NCI-H2107 treated with DMSO at 0.1 percent for 48 hours (cell line): Measurements from ENCODE around the gene CDCA4.

ENCODE experiments used
- DNase-seq: peaks from one replicate; lab custom pipeline; 2025; ENCODE audit not compliant: unreplicated experiment; lab: John Stamatoyannopoulos, UW

The CDCA4 gene

GRCh38 chr14:105014631-105015030 is 6.3 kb downstream of the CDCA4 start:
- no peak for DNase-seq

GRCh38 chr14:105014032-105014431 is 6.9 kb downstream of the CDCA4 start:
- DNase-seq: no peak

GRCh38 chr14:105013150-105013785 is 7.6 kb downstream of the CDCA4 start:
- no peak for DNase-seq

- DNase-seq: no peak
These were observed 8.5 kb downstream of the CDCA4 start for GRCh38 chr14:105012171-105012985.

- DNase-seq: no peak
These were observed 9.4 kb downstream of the CDCA4 start for GRCh38 chr14:105011312-105011990.

GRCh38 chr14:105010891-105011291 is 10.0 kb downstream of the CDCA4 start:
- no peak for DNase-seq

- DNase-seq: no peak
These were observed 10.8 kb downstream of the CDCA4 start for GRCh38 chr14:105010106-105010505.

- DNase-seq: no peak
These were observed 13.2 kb downstream of the CDCA4 start for GRCh38 chr14:105007593-105008264.

- DNase-seq: no peak
These were observed 13.9 kb downstream of the CDCA4 start for GRCh38 chr14:105006831-105007592.

- DNase-seq: no peak
These were observed 14.7 kb downstream of the CDCA4 start for GRCh38 chr14:105005929-105006830.

- no peak for DNase-seq
These were observed 15.5 kb downstream of the CDCA4 start for GRCh38 chr14:105005329-105005928.

GRCh38 chr14:104999361-104999760 is 21.5 kb downstream of the CDCA4 start:
- no peak for DNase-seq

GRCh38 chr14:104998801-104999200 is 22.1 kb downstream of the CDCA4 start:
- no peak for DNase-seq

- DNase-seq: no peak
These were observed 24.4 kb downstream of the CDCA4 start for GRCh38 chr14:104996483-104996882.

- DNase-seq: no peak
These were observed 24.9 kb downstream of the CDCA4 start for GRCh38 chr14:104996032-104996431.

GRCh38 chr14:104994978-104995377 is 25.9 kb downstream of the CDCA4 start:
- DNase-seq: no peak

- DNase-seq: no peak
These were observed 26.9 kb downstream of the CDCA4 start for GRCh38 chr14:104993808-104994591.

GRCh38 chr14:104993306-104993705 is 27.6 kb downstream of the CDCA4 start:
- DNase-seq: no peak
